ENCODE results near the gene ADAMTSL1. TPM values are rescaled to one million over a fixed set of nuclear protein-coding genes. Genes with fewer than 3 reads are reported as not detected.

The ADAMTSL1 gene
- polyA plus RNA-seq, 1 donor, result 3.6 TPM

DNA sequence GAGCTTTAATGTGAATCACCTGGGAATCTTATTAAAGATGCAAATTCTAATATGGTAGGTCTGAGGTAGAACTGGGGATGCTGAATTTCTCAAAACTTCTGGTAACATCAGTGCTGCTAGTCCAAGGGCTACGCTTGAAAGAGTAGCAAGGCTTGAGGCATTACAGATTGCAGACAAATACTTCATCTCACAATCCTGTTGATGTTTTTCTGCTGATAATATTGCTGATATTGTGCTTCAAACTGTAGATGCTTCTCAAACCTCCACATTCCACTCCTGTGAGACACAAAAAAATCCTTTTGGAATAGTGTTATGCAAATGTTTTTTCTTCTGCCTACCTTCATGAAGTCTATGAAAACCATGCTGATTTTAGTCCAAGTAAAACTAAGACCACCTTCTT, 419.5 kb downstream of the ADAMTSL1 start:
- no peaks in the 10 kb centered on the region for H3K27me3 ChIP-seq (ENCODE audit: control insufficient read depth, insufficient read depth, low read length)
- H3K27ac ChIP-seq (ENCODE audit: low read length), result no peak overlapping the region
- no peak overlapping the region for H3K4me3 ChIP-seq (ENCODE audit: low read length)
- H3K4me1 ChIP-seq (ENCODE audit: control insufficient read depth, insufficient read depth, low read length), result no peaks in the 10 kb centered on the region
- no peak for DNase-seq
- no CpG with 5 or more reads among the region's 1 CpG for WGBS (ENCODE audit: insufficient coverage, low lambda C conversion rate)
- H3K9me3 ChIP-seq (ENCODE audit: control insufficient read depth, low read depth, low read length), result peaks cover 3% of the 10 kb centered on the region
- no peaks in the 10 kb centered on the region for H3K36me3 ChIP-seq (ENCODE audit: control insufficient read depth, insufficient read depth, low read length)

DNA sequence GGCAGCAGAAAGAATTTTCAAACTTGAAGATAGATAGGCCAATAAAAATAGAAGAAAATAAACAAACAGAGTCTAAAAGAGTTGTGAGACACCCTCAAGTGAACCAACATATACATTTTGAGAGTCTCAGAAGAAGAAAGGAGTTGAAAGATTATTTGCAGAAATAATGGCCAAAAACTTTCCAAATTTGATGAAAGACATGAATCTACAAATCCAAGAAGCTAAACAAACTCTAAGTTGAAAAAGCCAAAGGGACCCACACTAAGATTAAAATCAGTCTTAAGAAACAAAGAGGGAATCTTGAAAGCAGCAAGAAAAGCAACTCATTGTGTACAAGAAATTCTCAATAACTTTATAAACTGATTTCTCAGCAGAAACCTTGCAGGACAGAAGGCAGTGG, 422.1 kb downstream of the ADAMTSL1 start:
- Histone ChIP-seq H3K9me3 (ENCODE audit: control insufficient read depth, low read depth, low read length) (peaks cover 3% of the 10 kb centered on the region), H3K4me1 (ENCODE audit: control insufficient read depth, insufficient read depth, low read length) (no peaks in the 10 kb centered on the region), H3K4me3 (ENCODE audit: low read length) (no peak overlapping the region), H3K36me3 (ENCODE audit: control insufficient read depth, insufficient read depth, low read length) (no peaks in the 10 kb centered on the region), H3K27ac (ENCODE audit: low read length) (no peak overlapping the region), H3K27me3 (ENCODE audit: control insufficient read depth, insufficient read depth, low read length) (no peaks in the 10 kb centered on the region)
- DNase-seq, result no peak

DNA sequence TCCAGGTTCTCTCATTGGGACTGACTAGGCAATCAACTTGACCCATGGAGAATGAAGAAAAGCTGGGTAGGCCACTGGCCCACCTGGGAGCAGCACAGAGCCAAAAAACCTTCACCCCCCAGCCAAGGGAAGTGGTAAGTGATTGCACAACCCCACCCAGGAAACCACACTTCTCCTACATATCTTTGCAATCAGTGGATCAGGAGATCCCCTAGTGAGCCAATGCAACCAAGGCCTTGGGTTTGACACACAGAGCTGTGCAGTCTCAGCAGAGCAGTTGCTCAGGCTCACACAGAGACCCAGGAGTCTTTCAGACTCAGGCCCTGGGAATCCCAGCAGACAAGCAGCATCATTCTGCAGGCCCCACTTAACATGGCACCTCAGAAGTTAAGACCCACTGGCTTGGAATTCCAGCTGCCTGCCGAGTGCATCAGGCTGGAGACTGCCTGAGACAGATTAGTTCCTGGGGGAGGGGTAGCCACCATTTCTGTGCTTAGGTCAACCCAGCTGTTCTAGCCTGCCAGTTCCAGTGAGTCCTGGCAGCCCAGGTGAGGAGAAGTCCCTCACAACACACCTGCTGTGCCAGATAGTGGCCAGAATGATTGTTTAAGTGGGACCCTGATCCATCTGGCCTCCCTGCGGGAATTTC, 422.7 kb downstream of the ADAMTSL1 start:
- DNase-seq, result no peak
- H3K4me3 ChIP-seq (ENCODE audit: low read length), result no peak overlapping the region
- H3K36me3 ChIP-seq (ENCODE audit: control insufficient read depth, insufficient read depth, low read length), result no peaks in the 10 kb centered on the region
- no peaks in the 10 kb centered on the region for H3K4me1 ChIP-seq (ENCODE audit: control insufficient read depth, insufficient read depth, low read length)
- no CpG with 5 or more reads among the region's 2 CpGs for WGBS (ENCODE audit: insufficient coverage, low lambda C conversion rate)
- no peak overlapping the region for H3K27ac ChIP-seq (ENCODE audit: low read length)
- no peaks in the 10 kb centered on the region for H3K27me3 ChIP-seq (ENCODE audit: control insufficient read depth, insufficient read depth, low read length)
- peaks cover 3% of the 10 kb centered on the region for H3K9me3 ChIP-seq (ENCODE audit: control insufficient read depth, low read depth, low read length)

DNA sequence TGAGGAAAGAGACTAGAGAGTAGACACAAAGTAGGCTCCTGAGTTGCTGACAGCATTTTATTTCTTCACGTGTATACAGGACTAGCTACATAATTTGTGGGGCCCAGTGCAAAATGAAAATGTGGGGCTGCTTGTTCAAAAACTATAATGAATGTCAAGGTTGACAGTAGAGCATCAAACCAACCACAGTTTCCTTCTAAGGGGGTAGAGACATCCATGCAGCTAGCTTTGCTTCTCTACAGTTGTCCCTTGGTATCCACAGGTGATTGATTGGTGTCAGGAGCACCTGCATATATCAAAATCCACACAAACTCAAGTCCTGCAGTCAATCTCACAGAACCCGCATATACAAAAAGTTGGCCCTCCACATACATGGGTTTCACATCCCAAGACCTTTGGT, 429.5 kb downstream of the ADAMTSL1 start:
- Histone ChIP-seq H3K27ac (ENCODE audit: low read length) (no peak overlapping the region), H3K4me1 (ENCODE audit: control insufficient read depth, insufficient read depth, low read length) (no peaks in the 10 kb centered on the region), H3K4me3 (ENCODE audit: low read length) (no peak overlapping the region), H3K9me3 (ENCODE audit: control insufficient read depth, low read depth, low read length) (no peaks in the 10 kb centered on the region), H3K36me3 (ENCODE audit: control insufficient read depth, insufficient read depth, low read length) (no peaks in the 10 kb centered on the region), H3K27me3 (ENCODE audit: control insufficient read depth, insufficient read depth, low read length) (no peaks in the 10 kb centered on the region)
- DNase-seq, result no peak
- no CpG with 5 or more reads among the region's 2 CpGs for WGBS (ENCODE audit: insufficient coverage, low lambda C conversion rate)

DNA sequence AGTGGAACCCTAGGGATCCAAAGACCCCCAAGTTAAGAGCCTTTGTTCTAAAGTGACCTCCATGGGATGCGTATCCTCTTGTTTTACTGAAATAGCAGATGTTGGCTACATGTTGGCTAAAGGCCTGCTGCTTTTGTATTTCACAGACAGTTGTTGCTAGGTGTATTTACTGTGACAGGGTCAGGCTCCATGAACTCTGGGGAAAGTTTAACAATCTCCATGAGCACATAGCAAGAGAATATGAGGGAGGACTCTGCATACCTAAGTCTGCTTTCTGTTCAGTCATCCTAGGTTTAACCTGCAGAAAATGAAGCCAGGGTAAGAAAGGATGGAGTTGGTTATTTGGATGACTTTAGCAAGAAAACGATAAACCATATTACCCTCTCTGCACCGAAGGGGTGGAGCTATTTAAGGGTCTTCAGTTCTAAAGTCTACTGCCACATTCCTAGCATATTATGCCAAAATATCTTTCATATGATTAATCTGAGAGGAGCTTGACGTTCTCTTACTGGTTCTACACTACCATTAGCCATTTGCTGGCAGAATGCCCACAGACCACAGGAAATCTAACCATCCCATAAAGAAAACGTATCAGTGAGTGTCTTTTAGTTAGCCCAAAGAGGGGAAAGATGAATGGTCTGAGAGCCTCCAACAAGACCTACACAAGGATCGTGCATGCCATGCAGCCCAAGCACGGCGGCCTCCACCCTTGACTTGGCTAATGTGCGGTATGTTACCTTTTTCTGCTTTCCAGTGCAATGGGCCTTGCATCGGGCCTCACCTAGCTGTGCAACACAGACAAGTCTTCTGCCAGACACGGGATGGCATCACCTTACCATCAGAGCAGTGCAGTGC, 431.3 kb downstream of the ADAMTSL1 start:
- H3K4me1 ChIP-seq (ENCODE audit: control insufficient read depth, insufficient read depth, low read length), result no peaks in the 10 kb centered on the region
- H3K27ac ChIP-seq (ENCODE audit: low read length), result no peak overlapping the region
- DNase-seq, result no peak
- no peaks in the 10 kb centered on the region for H3K36me3 ChIP-seq (ENCODE audit: control insufficient read depth, insufficient read depth, low read length)
- H3K4me3 ChIP-seq (ENCODE audit: low read length), result no peak overlapping the region
- H3K9me3 ChIP-seq (ENCODE audit: control insufficient read depth, low read depth, low read length), result no peaks in the 10 kb centered on the region
- no peaks in the 10 kb centered on the region for H3K27me3 ChIP-seq (ENCODE audit: control insufficient read depth, insufficient read depth, low read length)
- 92% methylated on average over 2 of the region's 11 CpGs for WGBS (ENCODE audit: insufficient coverage, low lambda C conversion rate)

DNA sequence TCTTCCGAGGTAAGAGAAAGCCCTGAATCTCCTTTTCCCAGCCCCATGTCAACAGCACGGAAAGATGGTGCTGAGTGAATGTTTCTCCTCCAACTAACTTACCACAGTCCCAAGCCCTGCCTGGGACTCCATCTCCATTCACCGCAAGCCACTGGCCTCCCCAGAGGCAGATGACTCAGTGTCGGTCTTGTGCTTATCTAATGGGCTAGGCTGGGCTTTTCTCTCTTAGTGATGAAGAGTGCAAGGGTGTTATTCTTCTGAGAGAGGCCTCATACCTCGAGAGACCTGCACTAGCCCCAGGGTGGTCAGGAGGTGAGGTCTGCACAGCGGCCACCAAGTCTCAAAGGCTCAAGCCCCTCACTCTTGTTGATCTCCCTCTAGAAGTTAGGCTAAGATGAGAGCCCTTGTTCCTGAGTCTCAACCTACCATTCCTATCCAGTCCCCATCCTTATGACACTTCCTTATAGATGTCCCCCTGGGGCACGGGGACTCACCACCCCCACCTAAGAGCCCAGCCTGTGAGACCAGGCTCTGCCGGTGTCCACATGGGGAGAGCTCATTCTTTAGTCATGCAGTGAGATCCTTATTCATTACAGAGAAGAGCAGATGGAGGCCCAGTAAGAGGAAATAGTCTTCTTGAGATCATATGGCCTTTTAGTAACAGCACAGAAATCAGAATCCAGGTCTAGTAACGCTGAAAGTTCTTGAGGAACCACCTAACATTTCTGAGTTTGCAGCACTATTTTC, 432.1 kb downstream of the ADAMTSL1 start:
- no peak overlapping the region for H3K4me3 ChIP-seq (ENCODE audit: low read length)
- no CpG with 5 or more reads among the region's 9 CpGs for WGBS (ENCODE audit: insufficient coverage, low lambda C conversion rate)
- H3K27ac ChIP-seq (ENCODE audit: low read length), result no peak overlapping the region
- no peaks in the 10 kb centered on the region for H3K27me3 ChIP-seq (ENCODE audit: control insufficient read depth, insufficient read depth, low read length)
- no peaks in the 10 kb centered on the region for H3K36me3 ChIP-seq (ENCODE audit: control insufficient read depth, insufficient read depth, low read length)
- DNase-seq, result no peak
- H3K4me1 ChIP-seq (ENCODE audit: control insufficient read depth, insufficient read depth, low read length), result no peaks in the 10 kb centered on the region
- H3K9me3 ChIP-seq (ENCODE audit: control insufficient read depth, low read depth, low read length), result no peaks in the 10 kb centered on the region

DNA sequence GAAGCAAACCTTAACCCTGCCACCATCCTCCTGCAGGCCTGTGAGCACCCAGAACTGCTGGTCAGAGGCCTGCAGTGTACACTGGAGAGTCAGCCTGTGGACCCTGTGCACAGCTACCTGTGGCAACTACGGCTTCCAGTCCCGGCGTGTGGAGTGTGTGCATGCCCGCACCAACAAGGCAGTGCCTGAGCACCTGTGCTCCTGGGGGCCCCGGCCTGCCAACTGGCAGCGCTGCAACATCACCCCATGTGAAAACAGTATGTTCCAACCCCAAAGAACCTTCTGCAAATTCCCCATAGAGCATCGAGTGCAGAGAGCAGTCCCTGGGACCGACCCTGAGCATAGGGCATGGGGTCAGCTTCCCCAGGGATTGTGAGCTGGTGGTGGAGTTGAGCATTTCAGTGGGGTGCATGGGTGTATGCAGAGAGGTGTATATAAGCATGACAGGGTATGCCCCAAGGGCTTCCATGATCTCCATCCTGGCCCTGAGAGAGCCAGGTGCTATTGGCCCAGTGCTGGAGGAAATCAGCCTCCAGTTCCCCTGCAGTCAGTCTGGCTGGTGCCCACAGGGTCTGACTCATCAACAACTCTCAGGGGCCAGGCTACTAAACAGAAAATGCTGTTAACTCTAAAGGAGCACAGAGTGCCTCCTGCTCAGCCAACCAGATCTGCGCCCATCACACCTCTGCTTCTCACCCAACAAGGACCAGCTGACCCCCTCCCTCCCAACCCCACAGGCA, 432.9 kb downstream of the ADAMTSL1 start:
- Histone ChIP-seq H3K4me3 (ENCODE audit: low read length) (no peak overlapping the region), H3K9me3 (ENCODE audit: control insufficient read depth, low read depth, low read length) (no peaks in the 10 kb centered on the region), H3K27me3 (ENCODE audit: control insufficient read depth, insufficient read depth, low read length) (no peaks in the 10 kb centered on the region), H3K4me1 (ENCODE audit: control insufficient read depth, insufficient read depth, low read length) (no peaks in the 10 kb centered on the region), H3K27ac (ENCODE audit: low read length) (no peak overlapping the region), H3K36me3 (ENCODE audit: control insufficient read depth, insufficient read depth, low read length) (no peaks in the 10 kb centered on the region)
- DNase-seq, result no peak
- no CpG with 5 or more reads among the region's 9 CpGs for WGBS (ENCODE audit: insufficient coverage, low lambda C conversion rate)

DNA sequence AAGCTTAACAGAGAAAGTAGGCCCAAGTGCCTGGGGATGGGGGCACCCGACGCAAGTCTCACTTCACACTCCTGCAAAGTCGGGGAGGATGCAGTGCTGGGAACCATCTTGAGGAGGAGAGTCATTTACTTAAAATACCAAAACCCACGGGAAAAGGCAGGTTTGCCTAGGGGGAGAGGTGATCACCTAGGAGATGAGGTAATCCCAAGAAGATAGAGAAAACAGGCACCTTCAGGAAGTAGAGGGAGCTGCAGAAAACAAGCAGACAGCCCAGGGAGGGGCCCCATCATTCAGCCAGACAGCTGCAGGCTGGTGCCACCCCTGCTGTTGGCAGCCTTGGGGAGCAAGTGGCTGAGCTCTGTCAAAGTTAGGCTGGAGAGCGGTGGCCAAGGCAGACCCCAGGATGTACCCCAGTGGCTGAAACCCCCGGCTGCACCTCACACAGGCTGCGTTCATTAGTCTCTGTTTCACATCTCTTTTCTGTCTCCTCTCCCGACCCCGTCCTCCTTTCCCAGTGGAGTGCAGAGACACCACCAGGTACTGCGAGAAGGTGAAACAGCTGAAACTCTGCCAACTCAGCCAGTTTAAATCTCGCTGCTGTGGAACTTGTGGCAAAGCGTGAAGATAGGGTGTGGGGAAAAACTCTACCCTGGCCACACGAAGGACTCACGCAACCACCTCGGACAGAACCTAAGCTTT, 434.1 kb downstream of the ADAMTSL1 start:
- DNase-seq, result no peak
- Histone ChIP-seq H3K36me3 (ENCODE audit: control insufficient read depth, insufficient read depth, low read length) (no peaks in the 10 kb centered on the region), H3K27ac (ENCODE audit: low read length) (no peak overlapping the region), H3K4me3 (ENCODE audit: low read length) (no peak overlapping the region), H3K4me1 (ENCODE audit: control insufficient read depth, insufficient read depth, low read length) (no peaks in the 10 kb centered on the region), H3K9me3 (ENCODE audit: control insufficient read depth, low read depth, low read length) (no peaks in the 10 kb centered on the region), H3K27me3 (ENCODE audit: control insufficient read depth, insufficient read depth, low read length) (no peaks in the 10 kb centered on the region)
- no CpG with 5 or more reads among the region's 15 CpGs for WGBS (ENCODE audit: insufficient coverage, low lambda C conversion rate)

DNA sequence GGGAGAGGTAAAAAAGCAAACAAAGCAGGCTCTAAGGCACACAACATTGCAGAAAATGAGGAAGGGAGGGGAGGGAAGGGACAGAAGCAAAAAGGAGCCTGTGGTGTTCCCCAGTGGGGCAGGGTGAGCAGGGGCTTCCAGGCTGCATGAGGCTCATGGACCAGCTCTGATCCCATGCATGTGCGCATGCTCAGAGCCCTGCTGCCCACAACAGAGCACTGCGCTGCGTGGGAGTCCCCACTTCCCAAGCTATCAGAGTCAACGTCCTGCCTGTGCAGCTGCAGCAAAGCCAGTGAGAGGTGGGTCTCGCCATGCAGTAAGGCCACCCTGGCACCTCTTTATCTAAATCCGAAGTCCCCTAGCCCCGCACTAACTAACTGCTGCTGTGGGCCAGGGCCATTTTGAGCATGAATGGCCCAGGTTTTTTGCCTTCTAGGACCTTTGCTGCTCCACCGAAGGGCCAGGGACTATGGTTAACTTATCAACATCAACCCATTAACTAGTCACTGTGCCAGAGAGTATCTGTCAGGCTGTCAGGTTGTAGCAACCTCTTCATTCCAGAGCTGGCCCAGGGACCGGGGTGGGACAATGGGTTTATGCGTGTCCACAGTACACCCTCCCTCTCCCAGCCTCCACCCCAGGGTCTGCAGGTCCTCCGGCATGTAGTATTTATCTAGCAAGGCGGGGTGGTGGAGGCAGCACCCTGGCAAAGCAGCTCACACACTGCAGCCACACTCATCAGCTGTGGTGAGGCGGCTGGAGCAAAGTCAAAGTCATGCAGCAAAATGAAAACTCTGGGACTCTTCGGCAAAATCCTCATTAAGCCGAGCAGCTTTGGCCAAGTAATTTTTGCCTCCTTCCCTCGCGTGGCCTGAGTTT, 435.4 kb downstream of the ADAMTSL1 start:
- no peak for DNase-seq
- H3K9me3 ChIP-seq (ENCODE audit: control insufficient read depth, low read depth, low read length), result no peaks in the 10 kb centered on the region
- no peak overlapping the region for H3K27ac ChIP-seq (ENCODE audit: low read length)
- H3K27me3 ChIP-seq (ENCODE audit: control insufficient read depth, insufficient read depth, low read length), result no peaks in the 10 kb centered on the region
- no peaks in the 10 kb centered on the region for H3K36me3 ChIP-seq (ENCODE audit: control insufficient read depth, insufficient read depth, low read length)
- no peaks in the 10 kb centered on the region for H3K4me1 ChIP-seq (ENCODE audit: control insufficient read depth, insufficient read depth, low read length)
- no CpG with 5 or more reads among the region's 17 CpGs for WGBS (ENCODE audit: insufficient coverage, low lambda C conversion rate)
- H3K4me3 ChIP-seq (ENCODE audit: low read length), result no peak overlapping the region

Data from large intestine (tissue), 3 donors.